K562 (cell line): ENCODE results near the gene SFXN3. TPM values are rescaled to one million over a fixed set of nuclear protein-coding genes. Genes with fewer than 3 reads are reported as not detected.

ENCODE experiments used
- ATF6 ChIP-seq: sonication (generic); formaldehyde crosslinking; IDR thresholded peaks from 2 replicates; pipeline ENCODE4 v1.4.0; 2020; ENCODE audit warnings: mild to moderate bottlenecking, missing genetic modification reagents
- C11orf30 ChIP-seq: fragments of 450-650 bp; IDR thresholded peaks from 2 replicates; pipeline ENCODE4 v1.6.1; 2016; ENCODE audit warnings: low read depth, mild to moderate bottlenecking
- CBFB ChIP-seq: sonication (generic); formaldehyde crosslinking; IDR thresholded peaks from 2 replicates; pipeline ENCODE4 v1.4.0; 2020; ENCODE audit warnings: mild to moderate bottlenecking, missing genetic modification reagents
- FOXP1 ChIP-seq: sonication (generic); formaldehyde crosslinking; IDR thresholded peaks from 2 replicates; pipeline ENCODE4 v1.8.0; 2022; ENCODE audit warnings: mild to moderate bottlenecking, missing genetic modification reagents
- GTF3C2 ChIP-seq: IDR thresholded peaks from 3 replicates; pipeline ENCODE4 v1.6.1; 2011; ENCODE audit warnings: borderline replicate concordance, mild to moderate bottlenecking, moderate library complexity; ENCODE audit not compliant: insufficient read length; ENCODE audit errors: extremely low read depth
- HMGXB4 ChIP-seq: sonication (generic); formaldehyde crosslinking; IDR thresholded peaks from 2 replicates; pipeline ENCODE4 v1.8.1; 2023; ENCODE audit warnings: mild to moderate bottlenecking, missing genetic modification reagents
- NCOA6 ChIP-seq: fragments of 450-650 bp; IDR thresholded peaks from 2 replicates; pipeline ENCODE4 v1.6.1; 2017; ENCODE audit warnings: mild to moderate bottlenecking
- NEUROD1 ChIP-seq: fragments of 150-350 bp; IDR thresholded peaks from 2 replicates; pipeline ENCODE4 v1.6.1; 2014; ENCODE audit warnings: borderline replicate concordance, low read length, low read depth; ENCODE audit not compliant: partially characterized antibody
- PHF8 ChIP-seq: fragments of 200-600 bp; sonication (generic); IDR thresholded peaks from 2 replicates; pipeline ENCODE4 v1.6.1; 2012; ENCODE audit warnings: mixed run types, mild to moderate bottlenecking, inconsistent platforms, low read length, moderate library complexity, borderline replicate concordance
- RFX1 ChIP-seq: fragments of 450-650 bp; IDR thresholded peaks from 2 replicates; pipeline ENCODE4 v1.6.1; 2016; ENCODE audit warnings: mild to moderate bottlenecking, moderate library complexity
- SIN3A ChIP-seq, 2 experiments: fragments of 150-350 bp in 1 of 2; IDR thresholded peaks; 2 replicates each; pipeline ENCODE4 v1.6.1; 2011 to 2016; ENCODE audit warnings: borderline replicate concordance in 2 of 2, low read depth in 2 of 2, low read length in 2 of 2, mild to moderate bottlenecking in 2 of 2, moderate library complexity in 2 of 2; ENCODE audit not compliant: control insufficient read depth in 1 of 2
- TEAD1 ChIP-seq, 2 experiments: fragments of 450-650 bp in 1 of 2; sonication (generic) in 1 of 2; formaldehyde crosslinking; IDR thresholded peaks; 2 replicates each; pipeline versions ENCODE4 v1.4.0 to v1.8.0; 2020 to 2022; ENCODE audit warnings: mild to moderate bottlenecking in 2 of 2, missing genetic modification reagents in 1 of 2
- TRIM28 ChIP-seq: fragments of 450-650 bp; IDR thresholded peaks from 2 replicates; pipeline ENCODE4 v1.6.1; 2017
- U2AF2 ChIP-seq: fragments of 200-400 bp; formaldehyde crosslinking; optimal IDR thresholded peaks from 2 replicates; pipeline ENCODE3; 2017; ENCODE audit warnings: low read depth, mild to moderate bottlenecking, low read length
- polyA plus RNA-seq, 8 experiments: library from polyadenylated mRNA; depleted of rRNA in 4 of 8; stranded (reverse) in 5 of 8; unstranded in 3 of 8; fragments of >200 nt; fragmentation: Nextera tagmentation in 2 of 8; fragmentation: Illumina TruSeq in 1 of 8; extraction: Ambion mirVana in 2 of 8; extraction: Trizol in 1 of 8; gene quantifications; 2 replicates each; pipeline versions ENCODE4 v1.2.1 to v1.2.3, GENCODE V29; 2011 to 2014; ENCODE audit warnings: inconsistent platforms in 1 of 8, missing spikeins in 1 of 8
- total RNA-seq, 7 experiments: library from RNA; depleted of rRNA in 6 of 7; stranded (reverse); fragments of >200 nt in 6 of 7; fragmentation: Illumina TruSeq in 2 of 7; extraction: Trizol in 2 of 7; gene quantifications; 2 replicates each; pipeline versions ENCODE4 v1.2.1 to v1.2.3, GENCODE V29; 2011 to 2021; ENCODE audit warnings: low replicate concordance in 1 of 7
- TF ChIP-seq, protein P1 (sequence below), 3 experiments: fragments of 200-800 bp in 1 of 3; fragments of 250-450 bp in 1 of 3; fragments of 450-650 bp in 1 of 3; sonication (Bioruptor Pico) in 1 of 3; sonication (Bioruptor generic) in 1 of 3; formaldehyde crosslinking in 1 of 3; IDR thresholded peaks; 2 replicates each; pipeline versions ENCODE4 v1.6.1 to v1.8.0; 2016 to 2022; ENCODE audit warnings: mild to moderate bottlenecking in 2 of 3, missing genetic modification characterization in 2 of 3, missing compliant biosample characterization in 1 of 3, moderate library complexity in 1 of 3

SFXN3 gene
- total and polyA plus RNA-seq, 9 of the 15 experiments (the other 6 are each of a cell fraction or from before 2014, with no cell fraction given): 0.24 to 4.6 (median 0.86) TPM

DNA sequence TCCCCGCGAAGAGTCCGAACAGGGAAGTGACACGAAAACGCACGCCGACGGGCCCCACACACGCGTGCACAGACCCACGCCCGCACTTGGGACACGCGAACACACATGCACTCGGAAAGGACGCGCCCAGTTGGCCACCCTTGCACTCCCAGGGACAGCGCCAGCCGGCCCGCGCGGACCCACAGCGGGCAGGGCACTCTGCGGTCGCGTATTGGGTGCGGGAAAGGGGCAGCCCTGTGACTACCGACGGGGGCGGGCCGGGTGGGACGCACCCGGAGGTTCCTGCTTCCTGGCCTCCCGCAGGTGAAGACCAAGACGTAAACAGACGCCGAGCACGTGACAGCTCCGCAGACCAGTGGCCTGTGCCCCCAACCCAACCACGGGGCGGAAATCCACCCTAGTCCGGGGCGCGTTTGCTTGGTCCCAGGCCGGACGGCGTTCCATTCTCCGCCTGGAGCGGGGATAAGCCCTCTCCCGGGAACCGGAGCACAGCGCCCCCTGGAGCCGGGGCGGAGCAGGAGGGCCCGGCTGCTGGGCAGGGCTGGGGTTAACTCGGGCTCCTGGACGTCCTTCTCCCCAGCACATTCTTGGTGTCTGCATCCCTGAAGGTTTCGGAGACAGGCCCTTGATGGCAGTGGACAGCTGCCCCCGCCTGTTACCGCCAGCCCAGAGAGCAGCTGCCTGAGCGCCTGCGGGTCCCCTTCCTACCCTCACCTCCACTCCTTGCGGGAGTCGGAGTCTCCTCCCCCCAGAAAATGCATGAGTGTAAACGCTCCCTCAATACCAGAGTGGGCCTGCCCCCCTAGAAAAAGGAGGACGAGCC lies 33.5 kb upstream of the SFXN3 start (continued):
- TF ChIP-seq ATF6 (CRISPR knock-in tag) (peak; percentile 26; the same call in 1 of the 2 replicates), CBFB (CRISPR knock-in tag) (no peak), FOXP1 (CRISPR knock-in tag) (0 out of 2 replicates have a peak, but pooled peaks have one; percentile 26), U2AF2 (no peak), GTF3C2 (no peak), HMGXB4 (CRISPR knock-in tag) (peak; percentile 47; the same call in 1 of the 2 replicates), C11orf30 (no peak), NEUROD1 (no peak), PHF8 (peak; percentile 27; the same call in 1 of the 2 replicates), TRIM28 (no peak), RFX1 (no peak), NCOA6 (peak; percentile 56; the same call in 1 of the 2 replicates), TEAD1 (CRISPR knock-in tag; IDR thresholded peaks at IDR 0.05) (peak in 1 of 2 experiments; percentile 30; a peak in 1 of 4 replicates), SIN3A (IDR thresholded peaks at IDR 0.05; ENCODE audit: borderline replicate concordance in 2 of 2, control insufficient read depth in 1 of 2, low read depth in 2 of 2, low read length in 2 of 2) (peak; percentile 35 to 47; a peak in 2 of 4 replicates)
- TF ChIP-seq, protein P1, sequence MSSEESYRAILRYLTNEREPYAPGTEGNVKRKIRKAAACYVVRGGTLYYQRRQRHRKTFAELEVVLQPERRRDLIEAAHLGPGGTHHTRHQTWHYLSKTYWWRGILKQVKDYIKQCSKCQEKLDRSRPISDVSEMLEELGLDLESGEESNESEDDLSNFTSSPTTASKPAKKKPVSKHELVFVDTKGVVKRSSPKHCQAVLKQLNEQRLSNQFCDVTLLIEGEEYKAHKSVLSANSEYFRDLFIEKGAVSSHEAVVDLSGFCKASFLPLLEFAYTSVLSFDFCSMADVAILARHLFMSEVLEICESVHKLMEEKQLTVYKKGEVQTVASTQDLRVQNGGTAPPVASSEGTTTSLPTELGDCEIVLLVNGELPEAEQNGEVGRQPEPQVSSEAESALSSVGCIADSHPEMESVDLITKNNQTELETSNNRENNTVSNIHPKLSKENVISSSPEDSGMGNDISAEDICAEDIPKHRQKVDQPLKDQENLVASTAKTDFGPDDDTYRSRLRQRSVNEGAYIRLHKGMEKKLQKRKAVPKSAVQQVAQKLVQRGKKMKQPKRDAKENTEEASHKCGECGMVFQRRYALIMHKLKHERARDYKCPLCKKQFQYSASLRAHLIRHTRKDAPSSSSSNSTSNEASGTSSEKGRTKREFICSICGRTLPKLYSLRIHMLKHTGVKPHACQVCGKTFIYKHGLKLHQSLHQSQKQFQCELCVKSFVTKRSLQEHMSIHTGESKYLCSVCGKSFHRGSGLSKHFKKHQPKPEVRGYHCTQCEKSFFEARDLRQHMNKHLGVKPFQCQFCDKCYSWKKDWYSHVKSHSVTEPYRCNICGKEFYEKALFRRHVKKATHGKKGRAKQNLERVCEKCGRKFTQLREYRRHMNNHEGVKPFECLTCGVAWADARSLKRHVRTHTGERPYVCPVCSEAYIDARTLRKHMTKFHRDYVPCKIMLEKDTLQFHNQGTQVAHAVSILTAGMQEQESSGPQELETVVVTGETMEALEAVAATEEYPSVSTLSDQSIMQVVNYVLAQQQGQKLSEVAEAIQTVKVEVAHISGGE (CRISPR knock-in tag; IDR thresholded peaks at IDR 0.05): no peak
